DND-41 (cell line): ENCODE results near the gene PMEPA1.

ENCODE experiments used
- EZH2 ChIP-seq: IDR thresholded peaks from 3 replicates; pipeline ENCODE4 v1.6.1; 2012; ENCODE audit warnings: borderline replicate concordance, low read depth, mild to moderate bottlenecking, moderate library complexity, low read length, inconsistent platforms; ENCODE audit not compliant: severe bottlenecking
- TF ChIP-seq, protein P1 (sequence below): IDR thresholded peaks from 2 replicates; pipeline ENCODE4 v1.5.1; 2012; ENCODE audit warnings: borderline replicate concordance, low read length, moderate library complexity, mild to moderate bottlenecking; ENCODE audit not compliant: poor library complexity, severe bottlenecking; ENCODE audit errors: extremely low read depth

DNA sequence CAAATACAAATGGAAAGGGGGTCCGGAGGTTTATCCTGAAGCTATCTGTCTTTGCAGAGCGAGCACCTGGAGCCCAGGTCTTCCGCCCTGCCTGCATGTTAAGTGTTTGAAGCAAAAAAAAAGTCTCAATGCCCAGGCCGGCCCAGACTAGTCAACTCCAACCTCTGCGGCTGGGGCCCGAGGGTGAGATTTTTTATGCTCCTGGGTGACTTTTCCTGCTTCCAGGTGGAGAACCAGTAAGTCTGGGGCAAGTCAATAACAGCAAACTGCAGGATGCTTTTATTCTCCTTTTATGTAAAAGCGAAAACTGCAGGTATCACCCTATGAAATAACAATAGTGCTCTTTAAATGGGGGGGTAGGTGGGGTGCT, 87.6 kb downstream of the PMEPA1 start:
- TF ChIP-seq, protein P1, sequence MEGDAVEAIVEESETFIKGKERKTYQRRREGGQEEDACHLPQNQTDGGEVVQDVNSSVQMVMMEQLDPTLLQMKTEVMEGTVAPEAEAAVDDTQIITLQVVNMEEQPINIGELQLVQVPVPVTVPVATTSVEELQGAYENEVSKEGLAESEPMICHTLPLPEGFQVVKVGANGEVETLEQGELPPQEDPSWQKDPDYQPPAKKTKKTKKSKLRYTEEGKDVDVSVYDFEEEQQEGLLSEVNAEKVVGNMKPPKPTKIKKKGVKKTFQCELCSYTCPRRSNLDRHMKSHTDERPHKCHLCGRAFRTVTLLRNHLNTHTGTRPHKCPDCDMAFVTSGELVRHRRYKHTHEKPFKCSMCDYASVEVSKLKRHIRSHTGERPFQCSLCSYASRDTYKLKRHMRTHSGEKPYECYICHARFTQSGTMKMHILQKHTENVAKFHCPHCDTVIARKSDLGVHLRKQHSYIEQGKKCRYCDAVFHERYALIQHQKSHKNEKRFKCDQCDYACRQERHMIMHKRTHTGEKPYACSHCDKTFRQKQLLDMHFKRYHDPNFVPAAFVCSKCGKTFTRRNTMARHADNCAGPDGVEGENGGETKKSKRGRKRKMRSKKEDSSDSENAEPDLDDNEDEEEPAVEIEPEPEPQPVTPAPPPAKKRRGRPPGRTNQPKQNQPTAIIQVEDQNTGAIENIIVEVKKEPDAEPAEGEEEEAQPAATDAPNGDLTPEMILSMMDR = no peak
- no peak for TF ChIP-seq EZH2
